PC-3 (cell line): ENCODE results near the gene EPN2. TPM values are rescaled to one million over a fixed set of nuclear protein-coding genes. Genes with fewer than 3 reads are reported as not detected.

ENCODE experiments used
- ATAC-seq: fragments of 200-7000 bp; cut with Tn5 transposase; 2 replicates; pipeline ENCODE4 v1.9.1; 2020; ENCODE audit warnings: mild to moderate bottlenecking, moderate library complexity
- BruUV-seq: library from RNA; stranded (reverse); fragments of 400-500 nt; replicated peaks from 2 replicates; lab custom pipeline; 2021; lab: Mats Ljungman, UMichigan
- CTCF ChIA-PET: fragments of 300-600 bp; sonication (Branson Sonifier 250); formaldehyde crosslinking; loops from one replicate; lab custom pipeline; 2022; ENCODE audit warnings: antibody characterized with exemption; lab: Charles Lee
- POLR2A ChIA-PET: fragments of 300-600 bp; sonication (Branson Sonifier 250); formaldehyde crosslinking; loops from one replicate; lab custom pipeline; 2022; ENCODE audit warnings: antibody characterized with exemption; ENCODE audit not compliant: unreplicated experiment; lab: Charles Lee
- DNase-seq: peaks from one replicate; pipeline ENCODE4 v3.0.0-alpha.2; 2015
- H2AFZ ChIP-seq: fragments of 300-600 bp; sonication (generic); 2 replicates; pipeline ENCODE4 v1.6.0; 2016; ENCODE audit warnings: antibody characterized with exemption, low read length
- H3F3A ChIP-seq: fragments of 300-600 bp; sonication (generic); one replicate; pipeline ENCODE4 v1.6.0; 2017; ENCODE audit warnings: antibody characterized with exemption, low read length, control low read depth, mild to moderate bottlenecking; ENCODE audit not compliant: unreplicated experiment
- H3K27ac ChIP-seq: fragments of 300-600 bp; sonication (generic); 2 replicates; pipeline ENCODE4 v1.5.1; 2016; ENCODE audit warnings: mild to moderate bottlenecking, low read length
- H3K27me3 ChIP-seq: fragments of 300-600 bp; sonication (generic); 2 replicates; pipeline ENCODE4 v1.6.1; 2016; ENCODE audit warnings: low read length, mixed read lengths
- H3K36me3 ChIP-seq: fragments of 300-600 bp; sonication (generic); 2 replicates; pipeline ENCODE4 v1.6.1; 2016; ENCODE audit warnings: low read depth, mixed run types, low read length, mixed read lengths
- H3K4me1 ChIP-seq: fragments of 300-600 bp; sonication (generic); 2 replicates; pipeline ENCODE4 v1.5.1; 2016; ENCODE audit warnings: low read length; ENCODE audit not compliant: insufficient read depth
- H3K4me2 ChIP-seq: fragments of 300-600 bp; sonication (generic); 2 replicates; pipeline ENCODE4 v1.6.0; 2016; ENCODE audit warnings: low read length
- H3K4me3 ChIP-seq: fragments of 300-600 bp; sonication (generic); 2 replicates; pipeline ENCODE4 v1.5.1; 2016; ENCODE audit warnings: mild to moderate bottlenecking, low read length, mixed read lengths
- H3K79me2 ChIP-seq: fragments of 300-600 bp; sonication (generic); 2 replicates; pipeline ENCODE4 v1.6.1; 2017; ENCODE audit warnings: low read length, mixed read lengths
- H3K9ac ChIP-seq: fragments of 300-600 bp; sonication (generic); 2 replicates; pipeline ENCODE4 v1.6.0; 2016; ENCODE audit warnings: mild to moderate bottlenecking, low read length
- H3K9me2 ChIP-seq: fragments of 300-600 bp; sonication (generic); replicated peaks from 2 replicates; pipeline ENCODE4 v1.6.1; 2016; ENCODE audit warnings: mixed run types, low read length, mixed read lengths
- H3K9me3 ChIP-seq: fragments of 300-600 bp; sonication (generic); 2 replicates; pipeline ENCODE4 v1.6.1; 2016; ENCODE audit warnings: low read length, mixed read lengths
- H4K20me1 ChIP-seq: fragments of 300-600 bp; sonication (generic); 2 replicates; pipeline ENCODE4 v1.6.1; 2016; ENCODE audit warnings: low read length, mixed read lengths
- EZH2 ChIP-seq: fragments of 300-600 bp; sonication (generic); IDR thresholded peaks from one replicate; pipeline ENCODE4 v1.6.1; 2017; ENCODE audit warnings: antibody characterized with exemption, mild to moderate bottlenecking, low read length; ENCODE audit not compliant: unreplicated experiment
- EZH2phosphoT487 ChIP-seq: fragments of 300-600 bp; sonication (generic); IDR thresholded peaks from 2 replicates; pipeline ENCODE4 v1.6.1; 2018; ENCODE audit warnings: mild to moderate bottlenecking, antibody characterized with exemption, low read length, borderline replicate concordance
- intact Hi-C: fragments of 100-400 bp; cut with micrococcal nuclease; formaldehyde crosslinking; loops from 2 replicates; pipeline ENCODE4 v1.9.0; 2023
- total RNA-seq: library from RNA; depleted of rRNA; stranded (reverse); fragments of >200 nt; gene quantifications from 2 replicates; pipeline ENCODE4 v1.2.3, GENCODE V29; 2014
- TF ChIP-seq, protein P1 (sequence below): fragments of 300-600 bp; sonication (generic); conservative IDR thresholded peaks from 2 replicates; pipeline ENCODE4 v1.5.1; 2017; ENCODE audit warnings: antibody characterized with exemption, low read depth, mild to moderate bottlenecking, low read length

The EPN2 gene
- total RNA-seq, 1 experiment from 2014 or later = 46.4 TPM

DNA sequence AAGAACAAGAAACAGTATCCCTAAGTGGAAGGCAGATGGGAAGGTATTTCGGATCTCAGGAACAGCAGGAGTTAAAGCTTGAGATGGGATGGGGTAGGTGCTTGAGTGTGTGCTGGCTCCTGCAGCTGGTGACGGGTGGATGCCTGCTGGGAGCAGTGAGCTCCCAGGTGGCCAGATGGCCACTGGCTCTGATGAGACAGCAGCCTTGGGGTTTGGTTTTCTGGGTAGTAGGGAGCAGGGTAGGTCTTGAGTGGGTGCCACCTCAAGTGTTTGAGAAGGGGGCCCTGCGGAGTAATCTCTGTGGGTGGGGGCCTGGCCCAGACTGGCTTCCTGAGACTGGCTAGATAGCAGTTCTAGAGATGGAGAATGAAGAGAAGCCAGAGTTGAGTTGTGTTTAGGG lies 10.3 kb downstream of the EPN2 start:
- H4K20me1 ChIP-seq = peaks cover 33% of the 10 kb centered on the region; the same call in 1 of the 2 replicates
- no peaks in the 10 kb centered on the region for H3K9me3 ChIP-seq
- H3K9me2 ChIP-seq = no peaks in the 10 kb centered on the region
- no peak overlapping the region for H2AFZ ChIP-seq
- ATAC-seq (no peak), DNase-seq (no peak)
- intact Hi-C loops = no loop called here
- BruUV-seq = no TSS peak
- no peaks in the 10 kb centered on the region for H3F3A ChIP-seq
- ChIA-PET POLR2A (no interaction called here), CTCF (no interaction called here)
- TF ChIP-seq EZH2 = no peak
- TF ChIP-seq, protein P1, sequence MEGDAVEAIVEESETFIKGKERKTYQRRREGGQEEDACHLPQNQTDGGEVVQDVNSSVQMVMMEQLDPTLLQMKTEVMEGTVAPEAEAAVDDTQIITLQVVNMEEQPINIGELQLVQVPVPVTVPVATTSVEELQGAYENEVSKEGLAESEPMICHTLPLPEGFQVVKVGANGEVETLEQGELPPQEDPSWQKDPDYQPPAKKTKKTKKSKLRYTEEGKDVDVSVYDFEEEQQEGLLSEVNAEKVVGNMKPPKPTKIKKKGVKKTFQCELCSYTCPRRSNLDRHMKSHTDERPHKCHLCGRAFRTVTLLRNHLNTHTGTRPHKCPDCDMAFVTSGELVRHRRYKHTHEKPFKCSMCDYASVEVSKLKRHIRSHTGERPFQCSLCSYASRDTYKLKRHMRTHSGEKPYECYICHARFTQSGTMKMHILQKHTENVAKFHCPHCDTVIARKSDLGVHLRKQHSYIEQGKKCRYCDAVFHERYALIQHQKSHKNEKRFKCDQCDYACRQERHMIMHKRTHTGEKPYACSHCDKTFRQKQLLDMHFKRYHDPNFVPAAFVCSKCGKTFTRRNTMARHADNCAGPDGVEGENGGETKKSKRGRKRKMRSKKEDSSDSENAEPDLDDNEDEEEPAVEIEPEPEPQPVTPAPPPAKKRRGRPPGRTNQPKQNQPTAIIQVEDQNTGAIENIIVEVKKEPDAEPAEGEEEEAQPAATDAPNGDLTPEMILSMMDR = no peak
- no peak for TF ChIP-seq EZH2phosphoT487
- H3K27ac ChIP-seq = peak overlapping the region; percentile 76
- no peak overlapping the region for H3K9ac ChIP-seq
- peaks cover 35% of the 10 kb centered on the region for H3K4me1 ChIP-seq
- peaks cover 94% of the 10 kb centered on the region for H3K79me2 ChIP-seq
- H3K27me3 ChIP-seq = no peaks in the 10 kb centered on the region
- H3K36me3 ChIP-seq = peaks cover 8% of the 10 kb centered on the region; the same call in 1 of the 2 replicates
- H3K4me2 ChIP-seq = peak overlapping the region; percentile 76
- H3K4me3 ChIP-seq = 0 out of 2 replicates have a peak overlapping the region, but pooled peaks have one; percentile 13

DNA sequence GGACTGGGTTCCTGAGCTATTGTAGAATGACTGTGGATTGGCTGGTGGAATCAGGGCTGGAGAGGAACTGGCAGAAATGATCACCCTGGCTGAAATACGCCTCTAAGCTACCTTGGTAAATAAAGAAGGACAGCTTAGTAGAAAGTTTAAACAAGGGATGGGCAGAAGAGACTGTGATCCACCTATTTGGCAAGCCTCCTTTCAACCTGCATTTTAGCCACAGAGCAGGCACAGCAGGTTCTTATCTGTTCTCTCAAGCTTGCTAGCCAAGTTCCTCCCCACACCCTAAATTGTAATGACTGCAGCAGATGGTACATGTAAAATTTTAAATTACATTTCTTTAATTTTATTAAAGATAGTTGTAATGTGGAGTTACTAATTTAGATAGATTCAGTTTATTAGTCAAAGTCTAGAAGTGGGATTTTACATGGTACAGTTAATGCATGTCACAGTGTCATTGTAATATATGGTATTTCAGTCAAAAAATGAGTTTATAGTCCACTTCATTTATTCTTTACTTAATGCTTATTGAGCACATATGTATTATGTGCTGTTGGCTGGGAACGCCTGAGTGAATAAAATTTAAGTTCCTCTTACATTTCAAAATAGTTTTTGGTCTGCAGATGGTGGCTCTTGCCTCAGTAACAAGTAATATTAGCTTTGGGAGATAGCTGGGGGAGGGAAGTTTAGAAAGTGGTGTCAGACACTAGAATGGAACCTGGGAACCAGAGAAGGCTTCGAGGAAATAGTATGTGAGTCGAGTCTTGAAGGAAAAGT lies 11.2 kb downstream of the EPN2 start:
- intact Hi-C loops = no loop called here
- Histone ChIP-seq H3K36me3 (peaks cover 15% of the 10 kb centered on the region), H3K9ac (peak overlapping the region; percentile 25), H3K4me2 (peak overlapping the region; percentile 76), H3K4me1 (peaks cover 29% of the 10 kb centered on the region), H3K9me2 (no peaks in the 10 kb centered on the region), H4K20me1 (peaks cover 29% of the 10 kb centered on the region; the same call in 1 of the 2 replicates), H3K79me2 (peaks cover 94% of the 10 kb centered on the region), H3F3A (no peaks in the 10 kb centered on the region), H3K4me3 (peak overlapping the region; percentile 31; the same call in 1 of the 2 replicates), H3K9me3 (no peaks in the 10 kb centered on the region), H3K27ac (peak overlapping the region; percentile 76), H3K27me3 (no peaks in the 10 kb centered on the region), H2AFZ (no peak overlapping the region)
- ChIA-PET CTCF (no interaction called here), POLR2A (no interaction called here)
- DNase-seq (peak; percentile 80), ATAC-seq (peak; percentile 75)
- no peak for TF ChIP-seq EZH2phosphoT487
- no peak for TF ChIP-seq EZH2
- TF ChIP-seq, protein P1 = no peak
- no TSS peak for BruUV-seq
